OCI-LY7 (cell line): ENCODE measurements around the gene WWOX.

Source experiments
- EZH2phosphoT487 ChIP-seq: fragments of 200-600 bp; sonication (generic); IDR thresholded peaks from 2 replicates; pipeline ENCODE4 v1.6.1; 2018; ENCODE audit warnings: low read depth, borderline replicate concordance, mild to moderate bottlenecking, mixed run types, antibody characterized with exemption, low read length, moderate library complexity, mixed read lengths
- TF ChIP-seq, protein P1 (sequence below): fragments of 200-600 bp; sonication (generic); conservative IDR thresholded peaks from 2 replicates; pipeline ENCODE4 v1.5.1; 2014; ENCODE audit warnings: mild to moderate bottlenecking, antibody characterized with exemption, low read length, moderate library complexity, mixed read lengths

DNA sequence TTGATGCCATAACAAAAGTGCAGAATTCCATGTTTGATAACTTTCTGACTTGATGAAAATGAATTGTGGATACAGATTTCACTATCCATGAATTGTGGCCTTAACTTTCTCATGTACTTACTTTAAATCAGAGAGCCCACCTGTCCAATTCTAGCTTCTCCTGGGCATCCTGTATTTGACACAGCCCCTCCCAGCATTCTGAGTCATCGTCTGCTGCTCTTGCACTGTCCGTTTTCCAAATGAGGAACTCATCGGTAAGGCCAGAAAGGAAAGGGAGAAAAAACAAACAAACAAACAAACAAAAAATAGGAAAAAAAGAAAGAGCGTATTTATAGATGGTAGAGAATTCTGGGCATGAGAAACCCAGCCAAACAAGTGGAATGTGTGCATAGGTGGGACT, 361.6 kb downstream of the WWOX start:
- TF ChIP-seq, protein P1, sequence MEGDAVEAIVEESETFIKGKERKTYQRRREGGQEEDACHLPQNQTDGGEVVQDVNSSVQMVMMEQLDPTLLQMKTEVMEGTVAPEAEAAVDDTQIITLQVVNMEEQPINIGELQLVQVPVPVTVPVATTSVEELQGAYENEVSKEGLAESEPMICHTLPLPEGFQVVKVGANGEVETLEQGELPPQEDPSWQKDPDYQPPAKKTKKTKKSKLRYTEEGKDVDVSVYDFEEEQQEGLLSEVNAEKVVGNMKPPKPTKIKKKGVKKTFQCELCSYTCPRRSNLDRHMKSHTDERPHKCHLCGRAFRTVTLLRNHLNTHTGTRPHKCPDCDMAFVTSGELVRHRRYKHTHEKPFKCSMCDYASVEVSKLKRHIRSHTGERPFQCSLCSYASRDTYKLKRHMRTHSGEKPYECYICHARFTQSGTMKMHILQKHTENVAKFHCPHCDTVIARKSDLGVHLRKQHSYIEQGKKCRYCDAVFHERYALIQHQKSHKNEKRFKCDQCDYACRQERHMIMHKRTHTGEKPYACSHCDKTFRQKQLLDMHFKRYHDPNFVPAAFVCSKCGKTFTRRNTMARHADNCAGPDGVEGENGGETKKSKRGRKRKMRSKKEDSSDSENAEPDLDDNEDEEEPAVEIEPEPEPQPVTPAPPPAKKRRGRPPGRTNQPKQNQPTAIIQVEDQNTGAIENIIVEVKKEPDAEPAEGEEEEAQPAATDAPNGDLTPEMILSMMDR, result no peak
- no peak for TF ChIP-seq EZH2phosphoT487
